ENCODE results near the gene IL36RN.

DNA sequence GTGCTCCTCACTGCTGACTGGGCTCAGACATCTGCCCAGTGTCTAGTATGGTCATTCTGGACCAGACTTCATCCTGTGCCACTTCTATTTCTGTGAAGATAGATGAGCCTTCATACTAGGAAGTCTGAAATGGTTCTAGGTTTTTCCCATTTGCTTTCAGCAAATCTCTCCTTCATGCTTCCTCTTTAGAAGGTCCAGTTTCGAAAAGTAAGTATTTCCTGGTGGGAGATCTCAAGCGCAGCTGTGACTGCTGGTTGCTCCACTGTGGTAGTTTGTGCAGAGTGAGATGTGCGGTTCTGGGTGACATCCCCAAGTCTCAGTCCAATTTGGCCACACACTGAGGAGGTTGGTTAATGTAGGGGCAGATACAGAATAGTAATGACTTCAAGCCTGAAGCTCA is 20.7 kb upstream of the IL36RN start:
- TF ChIP-seq, protein P1, sequence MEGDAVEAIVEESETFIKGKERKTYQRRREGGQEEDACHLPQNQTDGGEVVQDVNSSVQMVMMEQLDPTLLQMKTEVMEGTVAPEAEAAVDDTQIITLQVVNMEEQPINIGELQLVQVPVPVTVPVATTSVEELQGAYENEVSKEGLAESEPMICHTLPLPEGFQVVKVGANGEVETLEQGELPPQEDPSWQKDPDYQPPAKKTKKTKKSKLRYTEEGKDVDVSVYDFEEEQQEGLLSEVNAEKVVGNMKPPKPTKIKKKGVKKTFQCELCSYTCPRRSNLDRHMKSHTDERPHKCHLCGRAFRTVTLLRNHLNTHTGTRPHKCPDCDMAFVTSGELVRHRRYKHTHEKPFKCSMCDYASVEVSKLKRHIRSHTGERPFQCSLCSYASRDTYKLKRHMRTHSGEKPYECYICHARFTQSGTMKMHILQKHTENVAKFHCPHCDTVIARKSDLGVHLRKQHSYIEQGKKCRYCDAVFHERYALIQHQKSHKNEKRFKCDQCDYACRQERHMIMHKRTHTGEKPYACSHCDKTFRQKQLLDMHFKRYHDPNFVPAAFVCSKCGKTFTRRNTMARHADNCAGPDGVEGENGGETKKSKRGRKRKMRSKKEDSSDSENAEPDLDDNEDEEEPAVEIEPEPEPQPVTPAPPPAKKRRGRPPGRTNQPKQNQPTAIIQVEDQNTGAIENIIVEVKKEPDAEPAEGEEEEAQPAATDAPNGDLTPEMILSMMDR (IDR thresholded peaks at IDR 0.05 in 4 of 5, conservative IDR thresholded peaks at IDR 0.05 in 1 of 5), result no peak
- no peak for TF ChIP-seq POLR2A (IDR thresholded peaks at IDR 0.05)

Data from gastrocnemius medialis (tissue), 4 donors.